Endothelial cell (in vitro differentiated cells): Measurements from ENCODE around the gene LBX2. TPM values are rescaled to one million over a fixed set of nuclear protein-coding genes. Genes with fewer than 3 reads are reported as not detected.

Experiments
- DNase-seq: peaks from one replicate; pipeline ENCODE4 v3.0.0; 2021; ENCODE audit warnings: low spot score
- H3K27ac Mint-ChIP-seq: one replicate; pipeline ENCODE4 v1.8.0; 2021; ENCODE audit warnings: mixed read lengths, inconsistent platforms; ENCODE audit not compliant: unreplicated experiment
- H3K27me3 Mint-ChIP-seq: one replicate; pipeline ENCODE4 v1.8.0; 2021; ENCODE audit warnings: mild to moderate bottlenecking, moderate library complexity, mixed read lengths, inconsistent platforms; ENCODE audit not compliant: unreplicated experiment
- H3K36me3 Mint-ChIP-seq: one replicate; pipeline ENCODE4 v1.8.0; 2021; ENCODE audit warnings: mild to moderate bottlenecking, low read depth, mixed read lengths, inconsistent platforms; ENCODE audit not compliant: unreplicated experiment
- H3K4me1 Mint-ChIP-seq: one replicate; pipeline ENCODE4 v1.8.0; 2021; ENCODE audit warnings: mild to moderate bottlenecking, mixed read lengths, inconsistent platforms; ENCODE audit not compliant: unreplicated experiment
- H3K4me3 Mint-ChIP-seq: one replicate; pipeline ENCODE4 v1.8.0; 2021; ENCODE audit warnings: mild to moderate bottlenecking, mixed read lengths, inconsistent platforms; ENCODE audit not compliant: unreplicated experiment
- H3K9me3 Mint-ChIP-seq: one replicate; pipeline ENCODE4 v1.8.0; 2021; ENCODE audit warnings: mixed read lengths, inconsistent platforms; ENCODE audit not compliant: unreplicated experiment
- CTCF ChIP-seq: fragments of 200-600 bp; sonication (generic); IDR thresholded peaks from one replicate; pipeline ENCODE4 v1.5.0; 2021; ENCODE audit warnings: antibody characterized with exemption; ENCODE audit not compliant: unreplicated experiment
- long read RNA-seq: library from polyadenylated mRNA; unstranded; transcript quantifications from one replicate; pipeline ENCODE4 v2.0.0, GENCODE V29; 2020; ENCODE audit not compliant: unreplicated experiment
- total RNA-seq: library from RNA; stranded (reverse); fragmentation: NEBNext Ultra II Directional; extraction: Animal tissue kit (Norgen Biotek cat#: 25700); gene quantifications from one replicate; pipeline ENCODE4 v1.2.1, GENCODE V29; 2021; ENCODE audit not compliant: unreplicated experiment

LBX2 gene
- total RNA-seq: not detected
- long read RNA-seq: 0 reads

GRCh38 chr2:74499267-74499939 lies at the start of gene LBX2:
LBX2 (minus strand) TSS chr2:74499603; CDS start chr2:74499537, 66 bp downstream.
- Mint-ChIP-seq H3K27me3 (peaks cover 41% of the 10 kb centered on the region), H3K36me3 (no peaks in the 10 kb centered on the region), H3K27ac (no peak within 1 kb of the TSS), H3K4me1 (peaks cover 13% of the 10 kb centered on the region), H3K4me3 (peak within 1 kb of the TSS; percentile 78), H3K9me3 (no peaks in the 10 kb centered on the region)
- DNase-seq: no peak
- no peak for TF ChIP-seq CTCF

GRCh38 chr2:74548285-74548899 lies 49.0 kb upstream of the LBX2 start:
- Mint-ChIP-seq H3K36me3 (peaks cover 15% of the 10 kb centered on the region), H3K27me3 (peaks cover 8% of the 10 kb centered on the region), H3K27ac (peak overlapping the region; percentile 45), H3K4me1 (peaks cover 16% of the 10 kb centered on the region), H3K9me3 (no peaks in the 10 kb centered on the region), H3K4me3 (peak overlapping the region; percentile 93)
- no peak for TF ChIP-seq CTCF
- DNase-seq: no peak

- peak overlapping the region; percentile 9 for H3K27ac Mint-ChIP-seq
- no peak for DNase-seq
- H3K36me3 Mint-ChIP-seq: peaks cover 4% of the 10 kb centered on the region
- H3K4me3 Mint-ChIP-seq: no peak overlapping the region
- no peak for TF ChIP-seq CTCF
- H3K4me1 Mint-ChIP-seq: peaks cover 10% of the 10 kb centered on the region
- H3K27me3 Mint-ChIP-seq: peaks cover 10% of the 10 kb centered on the region
- no peaks in the 10 kb centered on the region for H3K9me3 Mint-ChIP-seq
Measured at GRCh38 chr2:74546004-74546403, 46.6 kb upstream of the LBX2 start.

- H3K27ac Mint-ChIP-seq: no peak overlapping the region
- H3K36me3 Mint-ChIP-seq: peaks cover 4% of the 10 kb centered on the region
- H3K27me3 Mint-ChIP-seq: peaks cover 10% of the 10 kb centered on the region
- H3K4me3 Mint-ChIP-seq: no peak overlapping the region
- DNase-seq: no peak
- no peak for TF ChIP-seq CTCF
- peaks cover 9% of the 10 kb centered on the region for H3K4me1 Mint-ChIP-seq
- no peaks in the 10 kb centered on the region for H3K9me3 Mint-ChIP-seq
Measured at GRCh38 chr2:74544634-74545033, 45.2 kb upstream of the LBX2 start.

GRCh38 chr2:74542978-74543377 lies 43.6 kb upstream of the LBX2 start:
- Mint-ChIP-seq H3K27me3 (peaks cover 5% of the 10 kb centered on the region), H3K4me3 (no peak overlapping the region)
- no peak for TF ChIP-seq CTCF

More at GRCh38 chr2:74542978-74543377, 43.6 kb upstream of the LBX2 start:
- DNase-seq: no peak
- Mint-ChIP-seq H3K4me1 (peaks cover 1% of the 10 kb centered on the region), H3K27ac (no peak overlapping the region), H3K36me3 (no peaks in the 10 kb centered on the region), H3K9me3 (no peaks in the 10 kb centered on the region)
